DMS 273 (cell line): ENCODE measurements around the gene LGR6.

Experiments used
- DNase-seq: peaks from one replicate; lab custom pipeline; 2025; ENCODE audit not compliant: unreplicated experiment; lab: John Stamatoyannopoulos, UW

The LGR6 gene

DNA sequence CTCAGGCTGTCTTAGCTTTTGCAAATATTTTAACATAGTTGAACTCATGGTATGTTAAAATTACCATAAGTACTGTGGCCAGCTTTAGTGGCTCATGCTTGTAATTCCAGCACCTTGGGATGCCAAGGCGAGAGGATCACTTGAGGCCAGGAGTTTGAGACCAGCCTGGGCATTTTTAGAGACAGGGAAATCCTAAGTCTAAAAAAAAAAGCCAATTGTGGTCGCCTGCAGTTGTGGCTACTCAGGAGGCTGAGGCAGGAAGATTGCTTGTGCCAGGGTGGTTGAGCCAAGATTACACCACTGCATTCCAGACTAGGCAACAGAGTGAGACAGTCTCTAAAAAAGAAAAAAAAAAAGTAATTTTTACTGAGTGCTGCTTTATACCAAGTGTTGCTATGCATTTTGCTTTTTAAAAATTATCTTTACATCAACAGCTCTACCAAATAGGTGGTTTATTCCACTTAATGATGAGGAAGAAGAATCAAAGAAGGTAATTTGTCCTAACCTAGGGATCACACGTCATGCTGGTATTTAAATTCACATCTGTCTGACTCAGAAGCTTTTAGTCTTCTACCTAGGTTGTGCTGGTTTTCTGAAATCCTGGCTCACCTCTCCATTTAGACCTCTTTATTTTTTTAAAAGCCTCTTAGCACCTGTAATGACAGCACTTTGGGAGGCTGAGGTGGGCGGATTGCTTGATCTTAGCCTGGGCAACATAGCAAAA lies 171.7 kb downstream of the LGR6 start:
- no peak for DNase-seq

- peak; percentile 24 for DNase-seq
These were observed 173.7 kb downstream of the LGR6 start for GRCh38 chr1:202367271-202367670.
